ENCODE measurements around the gene RNH1. TPM values are rescaled to one million over a fixed set of nuclear protein-coding genes. Genes with fewer than 3 reads are reported as not detected.

The RNH1 gene
- total RNA-seq, 1 donor from 2014 or later = 361 TPM

GRCh38 chr11:531919-532526 is 25.0 kb upstream of the RNH1 start:
- H3K36me3 ChIP-seq (ENCODE audit: control insufficient read depth, insufficient read depth, low read length) = peaks cover 29% of the 10 kb centered on the region
- FAIRE-seq = no peak
- no peak for DNase-seq (ENCODE audit: low read depth)
- no peak overlapping the region for H3K4me3 ChIP-seq (ENCODE audit: low read depth, low read length)
- TF ChIP-seq, protein P1, sequence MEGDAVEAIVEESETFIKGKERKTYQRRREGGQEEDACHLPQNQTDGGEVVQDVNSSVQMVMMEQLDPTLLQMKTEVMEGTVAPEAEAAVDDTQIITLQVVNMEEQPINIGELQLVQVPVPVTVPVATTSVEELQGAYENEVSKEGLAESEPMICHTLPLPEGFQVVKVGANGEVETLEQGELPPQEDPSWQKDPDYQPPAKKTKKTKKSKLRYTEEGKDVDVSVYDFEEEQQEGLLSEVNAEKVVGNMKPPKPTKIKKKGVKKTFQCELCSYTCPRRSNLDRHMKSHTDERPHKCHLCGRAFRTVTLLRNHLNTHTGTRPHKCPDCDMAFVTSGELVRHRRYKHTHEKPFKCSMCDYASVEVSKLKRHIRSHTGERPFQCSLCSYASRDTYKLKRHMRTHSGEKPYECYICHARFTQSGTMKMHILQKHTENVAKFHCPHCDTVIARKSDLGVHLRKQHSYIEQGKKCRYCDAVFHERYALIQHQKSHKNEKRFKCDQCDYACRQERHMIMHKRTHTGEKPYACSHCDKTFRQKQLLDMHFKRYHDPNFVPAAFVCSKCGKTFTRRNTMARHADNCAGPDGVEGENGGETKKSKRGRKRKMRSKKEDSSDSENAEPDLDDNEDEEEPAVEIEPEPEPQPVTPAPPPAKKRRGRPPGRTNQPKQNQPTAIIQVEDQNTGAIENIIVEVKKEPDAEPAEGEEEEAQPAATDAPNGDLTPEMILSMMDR (IDR thresholded peaks at IDR 0.05; ENCODE audit: insufficient read depth, low read length, severe bottlenecking) = no peak
- no peaks in the 10 kb centered on the region for H3K27me3 ChIP-seq (ENCODE audit: control insufficient read depth, insufficient read depth, low read length)

DNA sequence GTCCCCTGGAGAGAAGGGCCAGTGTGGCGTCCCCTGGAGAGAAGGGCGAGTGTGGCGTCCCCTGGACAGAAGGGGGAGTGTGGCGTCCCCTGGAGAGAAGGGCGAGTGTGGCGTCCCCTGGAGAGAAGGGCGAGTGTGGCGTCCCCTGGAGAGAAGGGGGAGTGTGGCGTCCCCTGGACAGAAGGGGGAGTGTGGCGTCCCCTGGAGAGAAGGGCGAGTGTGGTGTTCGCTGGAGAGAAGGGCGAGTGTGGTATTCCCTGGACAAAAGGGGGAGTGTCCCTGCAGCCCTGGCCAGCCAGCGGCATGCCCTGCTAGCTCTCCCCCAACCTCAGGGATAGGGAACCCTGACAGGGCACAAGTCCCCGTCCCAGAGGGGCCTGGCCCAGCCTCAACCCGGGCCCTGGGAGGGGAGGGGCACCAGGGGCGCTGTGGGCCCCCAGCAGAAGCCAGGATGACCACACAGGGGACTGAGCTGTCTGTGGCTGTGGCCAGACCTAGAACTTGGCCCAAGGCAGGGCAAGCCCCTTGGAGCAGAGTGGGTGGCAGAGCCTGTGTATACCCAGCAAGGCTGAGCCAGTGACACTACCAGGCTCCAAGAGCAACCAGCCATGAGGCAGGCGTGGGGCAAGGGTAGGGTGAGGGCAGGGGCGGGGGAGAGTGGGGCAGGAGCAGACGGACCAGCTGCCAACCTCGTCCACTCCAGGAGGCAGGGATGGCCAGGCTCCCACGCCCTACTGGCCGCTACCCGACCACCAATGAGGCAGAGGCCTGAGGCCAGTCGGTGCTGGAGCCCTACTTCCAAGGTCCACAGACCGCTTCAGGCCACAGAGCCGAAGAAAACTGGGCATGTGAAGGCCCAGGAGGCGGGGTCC is 24.2 kb upstream of the RNH1 start:
- no peak for DNase-seq (ENCODE audit: low read depth)

GRCh38 chr11:529728-530411 is 22.8 kb upstream of the RNH1 start:
- no peak for FAIRE-seq
- peaks cover 29% of the 10 kb centered on the region for H3K36me3 ChIP-seq (ENCODE audit: control insufficient read depth, insufficient read depth, low read length)
- H3K27me3 ChIP-seq (ENCODE audit: control insufficient read depth, insufficient read depth, low read length) = no peaks in the 10 kb centered on the region
- TF ChIP-seq, protein P1 (IDR thresholded peaks at IDR 0.05; ENCODE audit: insufficient read depth, low read length, severe bottlenecking) = no peak
- no peak overlapping the region for H3K4me3 ChIP-seq (ENCODE audit: low read depth, low read length)
- DNase-seq (ENCODE audit: low read depth) = no peak

More for the DNA sequence above, 24.2 kb upstream of the RNH1 start:
- TF ChIP-seq, protein P1 (IDR thresholded peaks at IDR 0.05; ENCODE audit: insufficient read depth, low read length, severe bottlenecking) = no peak
- FAIRE-seq = no peak
- Histone ChIP-seq H3K27me3 (ENCODE audit: control insufficient read depth, insufficient read depth, low read length) (no peaks in the 10 kb centered on the region), H3K4me3 (ENCODE audit: low read depth, low read length) (no peak overlapping the region), H3K36me3 (ENCODE audit: control insufficient read depth, insufficient read depth, low read length) (peaks cover 29% of the 10 kb centered on the region)

DNA sequence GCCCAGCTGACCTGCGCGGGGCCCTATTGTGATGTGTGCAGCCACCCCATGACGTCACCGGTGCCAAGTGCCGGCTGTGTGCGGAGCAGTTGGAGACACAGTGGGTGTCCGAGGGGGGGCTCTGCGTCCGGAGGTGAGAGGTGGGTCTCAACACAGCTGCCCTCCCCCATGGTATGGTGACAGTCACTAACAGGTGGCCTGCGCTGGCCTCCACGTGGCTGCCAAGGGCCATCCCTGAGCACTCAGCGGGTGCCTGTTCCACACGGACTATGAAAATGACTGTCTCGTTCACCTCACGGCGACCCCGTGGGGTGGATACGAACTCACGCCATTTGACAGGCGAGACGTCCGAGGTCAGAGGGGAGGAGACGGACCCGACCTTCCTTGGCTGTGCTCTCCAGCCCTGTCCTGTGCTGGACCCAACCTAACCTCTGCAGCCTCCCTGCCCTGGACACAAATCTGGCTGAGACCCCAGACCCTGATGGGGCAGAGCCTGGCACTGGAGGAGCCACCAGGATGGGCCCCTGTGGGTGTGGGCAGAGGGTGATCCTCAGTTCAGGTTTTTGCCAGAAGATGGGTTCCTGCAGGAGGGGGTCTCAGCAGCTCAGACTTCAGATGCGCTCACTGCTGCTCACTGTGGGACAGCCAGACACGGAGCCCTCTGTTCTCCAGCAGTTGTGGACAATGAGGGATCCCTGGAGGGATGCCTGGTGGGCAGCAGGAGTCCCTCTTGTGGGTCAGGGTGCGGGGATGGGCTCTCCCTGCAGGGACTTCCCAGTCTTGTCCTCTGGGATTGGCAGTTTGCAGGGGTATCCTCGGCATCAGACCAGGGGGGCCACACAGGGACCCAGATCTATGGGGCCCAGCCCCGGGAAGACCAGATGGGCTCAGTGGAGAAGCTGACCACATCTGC is 22.0 kb upstream of the RNH1 start:
- TF ChIP-seq, protein P1 (IDR thresholded peaks at IDR 0.05; ENCODE audit: insufficient read depth, low read length, severe bottlenecking) = no peak
- H3K4me3 ChIP-seq (ENCODE audit: low read depth, low read length) = no peak overlapping the region
- DNase-seq (ENCODE audit: low read depth) = no peak
- no peaks in the 10 kb centered on the region for H3K27me3 ChIP-seq (ENCODE audit: control insufficient read depth, insufficient read depth, low read length)
- FAIRE-seq = no peak
- peaks cover 25% of the 10 kb centered on the region for H3K36me3 ChIP-seq (ENCODE audit: control insufficient read depth, insufficient read depth, low read length)

DNA sequence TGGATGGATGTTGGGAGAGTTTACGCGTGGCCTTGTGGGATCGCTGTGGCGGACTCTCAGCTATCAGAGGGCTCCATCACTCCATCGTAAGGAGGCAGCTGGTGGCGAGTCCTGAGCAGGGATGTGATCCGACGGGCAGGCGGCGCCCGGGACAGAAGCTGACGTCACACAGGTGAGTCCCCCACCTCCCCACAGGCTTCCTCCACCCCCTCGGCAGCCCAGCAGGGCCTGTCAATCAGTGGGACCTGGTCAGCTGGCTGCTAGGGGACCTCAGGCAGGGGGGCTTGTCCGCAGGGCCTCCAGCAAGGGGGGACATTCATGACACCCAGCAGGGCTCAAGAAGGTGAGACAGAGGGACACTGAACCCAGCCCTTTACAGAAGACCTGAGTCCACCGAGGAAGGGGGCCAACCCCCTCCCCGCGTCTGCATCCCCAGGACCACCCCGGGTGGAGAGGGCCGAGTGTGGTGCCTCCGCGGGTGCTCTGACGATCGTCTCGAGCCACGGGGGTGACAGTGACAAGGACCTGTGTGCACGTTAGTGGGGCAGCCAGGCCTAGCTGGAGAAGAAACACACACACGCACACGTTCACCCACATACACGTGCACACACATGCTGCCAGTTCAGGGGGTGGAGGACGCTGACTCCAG is 21.2 kb upstream of the RNH1 start:
- no peak overlapping the region for H3K4me3 ChIP-seq (ENCODE audit: low read depth, low read length)
- DNase-seq (ENCODE audit: low read depth) (no peak), FAIRE-seq (no peak)
- TF ChIP-seq, protein P1 (IDR thresholded peaks at IDR 0.05; ENCODE audit: insufficient read depth, low read length, severe bottlenecking) = no peak
- H3K27me3 ChIP-seq (ENCODE audit: control insufficient read depth, insufficient read depth, low read length) = no peaks in the 10 kb centered on the region
- H3K36me3 ChIP-seq (ENCODE audit: control insufficient read depth, insufficient read depth, low read length) = peaks cover 17% of the 10 kb centered on the region

All from bronchial epithelial cell (primary cell).